ENCODE results near the gene ASAH2B. TPM values are rescaled to one million over a fixed set of nuclear protein-coding genes. Genes with fewer than 3 reads are reported as not detected.
"Not testable (repeated sequence)": the region's sequence is repeated elsewhere in the genome, so short reads cannot be mapped to it uniquely, and the experiment has no call there.

The ASAH2B gene
- polyA plus RNA-seq (ENCODE audit: low read depth in 6 of 6), result 1 to 10 TPM in 3 of 6 donors, under 1 TPM in 2, not detected in 1; 0.63 to 2.1 (median 1.6) TPM

- no peaks in the 10 kb centered on the region for H3K36me3 Mint-ChIP-seq
- peak within 1 kb of the TSS; percentile 61 to 96 (median 86) for H3K27ac Mint-ChIP-seq
Observed at GRCh38 chr10:50739618-50740292, at the start of gene ASAH2B. ASAH2B (plus strand) TSS chr10:50739936; CDS start chr10:50745131, 5,195 bp downstream.

GRCh38 chr10:50697819-50698218 lies 41.9 kb upstream of the ASAH2B start:
- not testable (repeated sequence) for H3K9me3 Mint-ChIP-seq; H3K36me3 Mint-ChIP-seq; H3K4me1 Mint-ChIP-seq; DNase-seq; H3K4me3 Mint-ChIP-seq; ATAC-seq (ENCODE audit: low read depth in 2 of 2); H3K27ac Mint-ChIP-seq
- H3K27me3 Mint-ChIP-seq, result peaks cover 5 to 19% (median 15%) of the 10 kb centered on the region in 3 donors

More at GRCh38 chr10:50739618-50740292, at the start of gene ASAH2B:
- peaks cover 22 to 23% (median 22%) of the 10 kb centered on the region in 3 donors for H3K4me1 Mint-ChIP-seq
- ATAC-seq (ENCODE audit: low read depth in 2 of 2) (peak; percentile 67 to 68), DNase-seq (peak; percentile 50)
- H3K4me3 Mint-ChIP-seq, result peak within 1 kb of the TSS; percentile 88 to 99 (median 98)
- peaks cover 5 to 24% (median 14%) of the 10 kb centered on the region in 3 donors for H3K27me3 Mint-ChIP-seq
- no peaks in the 10 kb centered on the region for H3K9me3 Mint-ChIP-seq

GRCh38 chr10:50701947-50702346 lies 37.8 kb upstream of the ASAH2B start:
- H3K4me3 Mint-ChIP-seq; H3K4me1 Mint-ChIP-seq; ATAC-seq (ENCODE audit: low read depth in 2 of 2); H3K36me3 Mint-ChIP-seq; DNase-seq; H3K27me3 Mint-ChIP-seq; H3K9me3 Mint-ChIP-seq; H3K27ac Mint-ChIP-seq: not testable (repeated sequence)

GRCh38 chr10:50702997-50703396 lies 36.7 kb upstream of the ASAH2B start:
- not testable (repeated sequence) for ATAC-seq (ENCODE audit: low read depth in 2 of 2); H3K27ac Mint-ChIP-seq; H3K36me3 Mint-ChIP-seq; DNase-seq; H3K4me1 Mint-ChIP-seq; H3K9me3 Mint-ChIP-seq; H3K4me3 Mint-ChIP-seq; H3K27me3 Mint-ChIP-seq

- not testable (repeated sequence) for H3K4me1 Mint-ChIP-seq; H3K27ac Mint-ChIP-seq; H3K9me3 Mint-ChIP-seq; ATAC-seq (ENCODE audit: low read depth in 2 of 2); H3K27me3 Mint-ChIP-seq; DNase-seq; H3K36me3 Mint-ChIP-seq; H3K4me3 Mint-ChIP-seq
Observed at GRCh38 chr10:50704436-50705079, 35.2 kb upstream of the ASAH2B start.

GRCh38 chr10:50706006-50706405 lies 33.7 kb upstream of the ASAH2B start:
- H3K4me3 Mint-ChIP-seq; H3K27me3 Mint-ChIP-seq; DNase-seq; H3K27ac Mint-ChIP-seq; H3K9me3 Mint-ChIP-seq; ATAC-seq (ENCODE audit: low read depth in 2 of 2); H3K4me1 Mint-ChIP-seq; H3K36me3 Mint-ChIP-seq: not testable (repeated sequence)

GRCh38 chr10:50710241-50710640 lies 29.5 kb upstream of the ASAH2B start:
- not testable (repeated sequence) for ATAC-seq (ENCODE audit: low read depth in 2 of 2); H3K4me1 Mint-ChIP-seq; H3K27me3 Mint-ChIP-seq; H3K9me3 Mint-ChIP-seq; H3K4me3 Mint-ChIP-seq; H3K36me3 Mint-ChIP-seq; H3K27ac Mint-ChIP-seq; DNase-seq

- not testable (repeated sequence) for H3K27ac Mint-ChIP-seq, DNase-seq, H3K4me1 Mint-ChIP-seq, H3K9me3 Mint-ChIP-seq, H3K4me3 Mint-ChIP-seq
- Mint-ChIP-seq H3K27me3 (peaks cover 22 to 47% (median 43%) of the 10 kb centered on the region in 3 donors), H3K36me3 (peaks cover 0 to 10% of the 10 kb centered on the region in 2 donors)
- ATAC-seq (ENCODE audit: low read depth in 2 of 2), result peak; percentile 20 to 41
Observed at GRCh38 chr10:50723812-50724211, 15.9 kb upstream of the ASAH2B start.

GRCh38 chr10:50728112-50728511 lies 11.6 kb upstream of the ASAH2B start:
- peak overlapping the region in 1 of 6 donors; percentile 3 for H3K27ac Mint-ChIP-seq
- peaks cover 27 to 39% (median 32%) of the 10 kb centered on the region in 3 donors for H3K27me3 Mint-ChIP-seq
- not testable (repeated sequence) for H3K9me3 Mint-ChIP-seq; H3K4me1 Mint-ChIP-seq; DNase-seq; ATAC-seq (ENCODE audit: low read depth in 2 of 2); H3K4me3 Mint-ChIP-seq
- H3K36me3 Mint-ChIP-seq, result peaks cover 0 to 10% of the 10 kb centered on the region in 2 donors

- H3K27ac Mint-ChIP-seq, result peak overlapping the region; percentile 21 to 96 (median 83)
- not testable (repeated sequence) for H3K9me3 Mint-ChIP-seq; H3K36me3 Mint-ChIP-seq; DNase-seq; ATAC-seq (ENCODE audit: low read depth in 2 of 2)
- H3K4me3 Mint-ChIP-seq, result peak overlapping the region; percentile 88 to 99 (median 98)
- peaks cover 22 to 23% (median 22%) of the 10 kb centered on the region in 3 donors for H3K4me1 Mint-ChIP-seq
- peaks cover 10 to 31% (median 21%) of the 10 kb centered on the region in 3 donors for H3K27me3 Mint-ChIP-seq
Observed at GRCh38 chr10:50738987-50739617, 634 bp upstream of the ASAH2B start.

- Mint-ChIP-seq H3K9me3 (no peaks in the 10 kb centered on the region), H3K4me1 (peaks cover 22 to 23% (median 22%) of the 10 kb centered on the region in 3 donors), H3K36me3 (no peaks in the 10 kb centered on the region), H3K27me3 (peaks cover 5 to 19% (median 12%) of the 10 kb centered on the region in 3 donors), H3K4me3 (peak overlapping the region; percentile 88 to 99 (median 98)), H3K27ac (peak overlapping the region in 5 of 6 donors; percentile 32 to 96 (median 85))
- DNase-seq, result no peak
- peak in 1 of 2 donors; percentile 2 for ATAC-seq (ENCODE audit: low read depth in 2 of 2)
Observed at GRCh38 chr10:50740293-50740648, 535 bp downstream of the ASAH2B start.

- peaks cover 22 to 23% (median 22%) of the 10 kb centered on the region in 3 donors for H3K4me1 Mint-ChIP-seq
- H3K4me3 Mint-ChIP-seq, result peak overlapping the region in 1 of 8 donors; percentile 42
- H3K27ac Mint-ChIP-seq, result peak overlapping the region in 2 of 6 donors; percentile 4
- not testable (repeated sequence) for H3K9me3 Mint-ChIP-seq, H3K27me3 Mint-ChIP-seq, H3K36me3 Mint-ChIP-seq
- DNase-seq (peak; percentile 31), ATAC-seq (ENCODE audit: low read depth in 2 of 2) (peak; percentile 67 to 72)
Observed at GRCh38 chr10:50742820-50743219, 3.1 kb downstream of the ASAH2B start.

GRCh38 chr10:50766774-50767513 lies 27.2 kb downstream of the ASAH2B start:
- not testable (repeated sequence) for DNase-seq; ATAC-seq (ENCODE audit: low read depth in 2 of 2); H3K36me3 Mint-ChIP-seq; H3K4me1 Mint-ChIP-seq; H3K27me3 Mint-ChIP-seq; H3K4me3 Mint-ChIP-seq
- peaks cover 0 to 12% (median 0%) of the 10 kb centered on the region in 7 donors for H3K9me3 Mint-ChIP-seq
- H3K27ac Mint-ChIP-seq, result peak overlapping the region in 1 of 6 donors; percentile 22
